GM19397 (cell line): ENCODE data around the gene CRADD.

Experiments
- ATAC-seq: cut with Tn5 transposase; IDR thresholded peaks from one replicate; pipeline ENCODE4 v1.9.1; 2021; ENCODE audit warnings: mild to moderate bottlenecking, moderate library complexity; ENCODE audit not compliant: unreplicated experiment

Gene CRADD

GRCh38 chr12:93833946-93834345 is 156.8 kb downstream of the CRADD start:
- ATAC-seq: no peak

- ATAC-seq: no peak
These were observed 159.6 kb downstream of the CRADD start for GRCh38 chr12:93836620-93837260.

DNA sequence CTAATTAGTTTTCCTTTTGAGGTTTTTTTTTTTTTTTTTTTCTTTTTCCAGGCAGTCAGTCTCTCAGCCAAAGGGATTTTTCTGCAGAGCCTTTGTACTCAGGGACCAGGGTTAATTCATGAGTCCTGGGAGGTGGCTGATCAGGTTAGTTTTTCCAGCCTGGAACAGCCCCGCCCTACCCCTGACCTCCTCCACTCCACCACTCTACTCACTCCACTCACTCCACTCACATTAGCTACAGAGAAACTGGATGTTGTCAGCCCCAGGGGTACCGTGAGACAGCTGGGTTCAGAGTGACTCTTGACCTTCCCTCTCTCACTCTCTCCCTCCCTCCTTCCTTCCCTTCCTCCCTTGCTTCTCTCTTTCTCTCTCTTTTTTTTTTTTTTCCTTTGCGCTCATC is 161.0 kb downstream of the CRADD start:
- no peak for ATAC-seq

DNA sequence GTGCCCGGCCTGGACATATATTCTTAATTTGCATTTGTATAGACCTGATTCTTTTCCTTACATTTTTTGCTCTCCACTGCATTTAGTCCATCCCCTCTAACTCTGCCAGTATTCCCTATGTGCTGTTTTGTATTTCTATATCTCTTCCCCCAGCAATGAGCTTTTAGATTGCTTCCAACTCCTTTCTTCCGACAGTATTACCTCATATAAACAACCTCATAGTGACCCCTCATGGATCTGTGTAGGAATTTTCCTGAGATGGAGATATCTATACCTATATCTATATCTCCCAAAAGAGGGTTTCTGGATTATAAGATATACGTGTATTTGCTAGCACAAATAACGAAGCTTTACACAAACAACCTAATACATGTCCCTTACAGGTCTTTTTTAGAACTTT is 161.9 kb downstream of the CRADD start:
- no peak for ATAC-seq

DNA sequence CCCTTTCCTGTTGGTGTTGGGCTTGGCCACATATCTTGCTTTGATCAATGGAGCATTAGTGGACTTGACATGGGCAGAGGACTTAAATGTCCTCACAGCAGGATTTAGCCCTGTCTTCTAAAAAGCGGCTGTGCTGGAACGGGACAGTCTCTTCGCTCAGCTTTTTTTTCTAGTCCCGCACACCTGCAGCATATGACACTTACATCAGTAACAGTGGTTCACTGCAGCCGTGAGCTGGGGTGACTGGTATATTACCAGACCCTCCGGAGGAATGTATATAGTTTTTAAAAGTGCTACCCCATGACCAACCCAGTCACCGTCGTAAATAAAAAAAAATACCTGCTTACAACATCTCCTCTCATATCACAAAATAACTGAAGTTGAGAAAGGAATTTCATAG is 164.5 kb downstream of the CRADD start:
- no peak for ATAC-seq

GRCh38 chr12:93844164-93844784 is 167.1 kb downstream of the CRADD start:
- ATAC-seq: no peak

DNA sequence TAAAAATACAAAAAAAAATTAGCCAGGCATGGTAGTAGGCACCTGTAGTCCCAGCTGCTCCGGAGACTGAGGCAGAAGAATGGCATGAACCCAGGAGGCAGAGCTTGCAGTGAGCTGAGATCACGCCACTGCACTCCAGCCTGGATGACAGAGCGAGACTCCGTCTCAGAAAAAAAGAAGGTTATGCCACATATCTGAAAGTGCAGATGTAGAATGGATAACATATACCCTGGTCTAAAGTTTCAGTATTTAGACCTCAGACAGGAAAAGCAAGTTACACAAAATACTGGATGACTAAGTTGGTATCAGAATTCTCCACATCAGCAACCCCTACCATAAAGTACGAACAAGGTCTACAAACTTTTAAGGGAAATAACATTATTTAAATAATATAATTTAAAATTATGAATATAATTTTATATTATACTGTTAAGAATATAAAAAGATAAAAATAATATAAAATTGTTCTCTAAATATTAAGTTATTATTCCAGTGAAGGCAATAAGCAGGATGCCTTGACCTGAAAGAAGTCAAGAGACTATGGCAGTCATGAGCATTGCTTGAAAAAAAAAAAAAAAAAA is 169.9 kb downstream of the CRADD start:
- no peak for ATAC-seq

- ATAC-seq: peak; percentile 62
These were observed 170.6 kb downstream of the CRADD start for GRCh38 chr12:93847517-93848474.

DNA sequence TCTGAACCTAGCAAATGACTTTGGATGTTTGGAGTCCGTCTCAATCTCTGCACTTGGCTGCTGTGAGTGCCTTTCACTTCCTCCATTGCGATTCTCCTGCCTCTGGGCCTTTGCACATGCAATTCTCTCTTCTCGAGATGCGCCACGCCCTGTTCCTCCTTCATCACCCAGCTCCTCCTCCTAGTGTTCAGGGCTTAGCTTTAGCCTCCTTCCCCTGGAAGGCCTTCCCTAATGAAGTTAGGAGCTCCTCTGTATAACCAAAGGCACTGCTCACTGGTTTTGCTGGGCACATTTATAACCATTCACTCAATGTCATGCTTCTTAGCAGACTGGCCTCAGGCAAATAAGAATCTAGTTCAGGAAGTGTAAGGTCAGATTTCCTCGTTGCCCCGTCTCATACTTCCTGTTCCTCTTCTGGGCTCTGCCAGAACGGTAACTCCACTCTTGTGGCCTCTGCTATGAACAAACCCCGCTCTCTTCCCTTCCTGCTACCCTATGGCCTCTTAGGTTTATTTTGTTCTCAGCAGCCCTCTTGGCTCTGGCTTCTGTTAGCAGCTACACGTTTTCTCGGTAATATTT is 171.4 kb downstream of the CRADD start:
- ATAC-seq: no peak

GRCh38 chr12:93849946-93850345 is 172.8 kb downstream of the CRADD start:
- ATAC-seq: no peak

DNA sequence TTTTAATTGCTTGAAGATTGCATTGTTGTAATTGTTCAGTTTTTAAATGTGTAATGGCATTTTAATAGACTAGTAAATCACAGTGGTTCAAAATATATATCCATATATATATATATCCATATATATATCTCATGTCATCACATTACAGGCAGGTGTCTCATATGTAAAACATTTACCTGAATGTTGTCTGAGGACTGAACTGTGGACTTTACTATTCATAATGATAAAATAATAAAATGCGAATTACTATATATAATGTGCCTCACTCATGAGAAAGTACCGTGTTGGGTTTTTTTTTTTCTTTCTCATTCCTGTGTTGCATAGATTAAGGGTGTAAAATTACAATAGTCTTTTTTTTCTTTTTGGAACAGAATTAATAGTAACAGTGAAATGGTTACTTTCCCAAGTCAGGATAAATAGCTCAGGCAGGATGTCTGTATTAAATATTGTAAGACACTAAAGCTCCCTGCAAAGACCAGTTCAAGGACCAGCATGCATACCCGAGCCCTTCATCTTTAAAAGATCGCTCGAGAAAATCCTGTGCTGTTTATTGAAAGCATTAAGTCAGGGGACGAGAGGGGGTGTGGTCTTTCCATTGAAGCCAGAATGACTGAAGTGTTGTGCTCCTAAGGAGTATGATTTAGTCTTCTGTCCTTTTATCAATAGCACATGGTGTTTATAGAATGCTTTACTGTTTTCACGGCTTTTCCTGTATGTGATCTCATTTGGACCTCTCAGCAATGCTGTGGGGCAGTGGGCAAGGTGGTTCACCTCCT is 173.5 kb downstream of the CRADD start:
- ATAC-seq: no peak

- ATAC-seq: no peak
These were observed 174.1 kb downstream of the CRADD start for GRCh38 chr12:93851257-93851671.

DNA sequence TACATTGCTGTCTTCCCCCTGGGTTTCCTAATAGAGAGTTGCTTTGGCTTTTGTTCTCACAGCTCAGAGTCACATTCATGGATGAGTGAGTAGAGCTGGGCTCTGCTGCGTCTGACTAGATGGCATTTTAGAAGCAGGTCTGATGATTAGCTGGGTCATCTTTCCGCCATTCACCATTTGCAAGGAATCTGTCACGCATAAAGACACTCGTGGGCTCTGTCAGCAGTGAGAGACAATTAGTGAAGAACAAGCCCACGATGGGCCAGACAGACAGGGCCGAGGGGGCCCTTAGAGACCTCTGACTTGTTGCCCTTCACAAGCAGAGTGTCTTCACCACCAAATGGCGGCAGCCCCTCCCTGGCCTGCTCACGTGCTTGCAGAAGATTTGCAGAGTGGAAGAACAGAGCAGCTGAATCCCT is 175.0 kb downstream of the CRADD start:
- ATAC-seq: no peak

GRCh38 chr12:93853698-93854478 is 176.7 kb downstream of the CRADD start:
- no peak for ATAC-seq

DNA sequence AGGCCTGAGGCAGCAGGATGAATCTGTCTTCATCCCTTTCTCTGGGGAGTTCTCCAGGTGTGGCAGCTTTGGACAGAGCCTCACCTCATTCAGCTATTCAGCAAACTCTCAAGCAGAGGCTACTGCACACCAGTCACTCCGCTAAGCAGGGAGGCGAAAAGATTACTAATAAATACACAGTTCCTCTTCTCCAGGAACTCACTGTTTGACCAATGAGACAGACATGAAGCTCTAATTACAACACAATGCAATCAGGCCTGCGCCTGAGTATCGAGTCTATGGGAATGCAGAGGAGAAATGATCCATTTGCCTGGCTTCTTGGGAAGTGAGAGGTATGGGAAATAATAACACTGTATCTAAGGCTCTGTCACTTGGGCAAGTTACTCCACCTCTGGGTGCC is 178.1 kb downstream of the CRADD start:
- no peak for ATAC-seq

GRCh38 chr12:93856611-93857010 is 179.4 kb downstream of the CRADD start:
- ATAC-seq: no peak

GRCh38 chr12:93857279-93857938 is 180.2 kb downstream of the CRADD start:
- no peak for ATAC-seq

- ATAC-seq: no peak
These were observed 180.8 kb downstream of the CRADD start for GRCh38 chr12:93857991-93858447.
